ENCODE measurements around the gene C2orf92. TPM values are rescaled to one million over a fixed set of nuclear protein-coding genes. Genes with fewer than 3 reads are reported as not detected.

C2orf92 gene
- total RNA-seq, 2 donors from 2014 or later = 21.3 to 47.1 TPM

DNA sequence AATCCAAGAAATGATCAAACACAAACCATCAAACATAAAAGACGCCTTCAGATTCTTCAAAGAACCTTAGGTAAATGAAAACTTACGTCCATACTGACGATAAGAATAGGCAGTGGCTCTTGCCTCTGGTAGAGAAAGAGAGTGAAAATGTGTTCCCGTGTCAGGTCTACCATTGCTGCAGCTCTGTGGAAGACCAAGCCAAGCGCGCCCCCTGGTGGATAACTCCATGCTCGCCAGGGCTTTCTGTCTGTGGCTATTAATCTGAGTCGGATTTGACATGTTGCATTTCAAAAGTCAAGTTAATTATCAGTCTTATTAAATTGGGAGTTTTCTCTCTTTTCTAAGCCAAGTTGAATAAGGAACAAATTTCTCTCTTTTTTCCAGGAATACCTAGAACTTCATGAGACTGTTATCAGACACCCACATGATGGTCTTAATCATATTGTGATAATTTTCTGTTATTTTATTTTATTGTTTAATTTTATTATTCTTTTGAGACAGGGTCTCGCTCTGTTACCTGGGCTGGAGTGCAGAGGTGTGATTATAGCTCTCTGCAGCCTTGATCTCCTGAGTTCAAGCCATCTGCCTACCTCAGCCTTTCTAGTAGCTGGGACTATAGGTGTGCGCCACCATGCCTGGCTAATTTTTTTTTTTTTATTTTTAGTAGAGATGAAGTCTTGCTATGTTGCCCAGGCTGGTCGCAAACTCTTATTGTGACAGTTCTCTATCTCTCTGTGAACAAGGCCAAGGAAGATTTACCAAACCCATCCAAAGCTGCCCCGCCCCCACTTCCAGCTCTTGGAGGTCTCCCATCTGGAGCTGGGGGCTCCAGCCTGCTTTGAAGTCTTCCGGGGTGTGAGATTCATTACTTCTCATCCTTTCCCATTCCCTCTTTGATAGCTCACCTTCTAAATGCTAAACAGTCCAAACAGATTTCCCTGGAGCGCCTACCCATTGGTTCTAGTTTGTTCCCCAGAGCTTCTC, 28.0 kb downstream of the C2orf92 start:
- 23 to 24% methylated on average over 14 of the region's 14 CpGs for WGBS, 2 donors

DNA sequence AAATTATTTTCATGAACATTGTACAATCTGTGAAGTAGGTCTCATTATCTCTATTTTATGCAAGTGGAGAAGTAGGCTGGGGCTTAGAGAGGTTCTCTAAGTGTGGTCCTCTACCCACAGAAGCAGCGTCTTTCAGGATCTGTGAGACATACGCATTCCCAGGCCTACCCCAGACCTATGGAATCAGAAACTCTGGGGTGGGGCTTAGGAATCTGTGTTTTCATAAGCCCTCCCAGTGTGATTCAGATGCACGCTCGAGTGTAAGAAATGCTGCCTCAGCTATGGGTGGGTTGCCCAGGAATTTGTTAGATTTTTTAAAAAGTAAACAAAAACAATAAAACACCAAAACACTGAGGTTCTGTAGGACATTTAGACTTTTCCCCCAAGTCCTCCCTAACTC, 29.0 kb downstream of the C2orf92 start:
- Histone ChIP-seq H3K4me3 (no peak overlapping the region), H3K27me3 (no peaks in the 10 kb centered on the region), H3K9me3 (no peaks in the 10 kb centered on the region), H3K27ac (no peak overlapping the region), H3K4me1 (peaks cover 4% of the 10 kb centered on the region), H3K36me3 (replicated peaks in 1 of 2; ENCODE audit: insufficient read depth in 1 of 2, low read depth in 2 of 2) (no peaks in the 10 kb centered on the region)
- 72 to 84% methylated on average over 4 of the region's 4 CpGs for WGBS, 2 donors
- intact Hi-C loops (cut with DNase I) = loop anchor here (10.0 kb wide), 1 partner anchor 104 kb away; no protein-coding TSS in a partner anchor
- no peak for DNase-seq
- no peak for TF ChIP-seq POLR2A (IDR thresholded peaks at IDR 0.05)
- TF ChIP-seq, protein P1, sequence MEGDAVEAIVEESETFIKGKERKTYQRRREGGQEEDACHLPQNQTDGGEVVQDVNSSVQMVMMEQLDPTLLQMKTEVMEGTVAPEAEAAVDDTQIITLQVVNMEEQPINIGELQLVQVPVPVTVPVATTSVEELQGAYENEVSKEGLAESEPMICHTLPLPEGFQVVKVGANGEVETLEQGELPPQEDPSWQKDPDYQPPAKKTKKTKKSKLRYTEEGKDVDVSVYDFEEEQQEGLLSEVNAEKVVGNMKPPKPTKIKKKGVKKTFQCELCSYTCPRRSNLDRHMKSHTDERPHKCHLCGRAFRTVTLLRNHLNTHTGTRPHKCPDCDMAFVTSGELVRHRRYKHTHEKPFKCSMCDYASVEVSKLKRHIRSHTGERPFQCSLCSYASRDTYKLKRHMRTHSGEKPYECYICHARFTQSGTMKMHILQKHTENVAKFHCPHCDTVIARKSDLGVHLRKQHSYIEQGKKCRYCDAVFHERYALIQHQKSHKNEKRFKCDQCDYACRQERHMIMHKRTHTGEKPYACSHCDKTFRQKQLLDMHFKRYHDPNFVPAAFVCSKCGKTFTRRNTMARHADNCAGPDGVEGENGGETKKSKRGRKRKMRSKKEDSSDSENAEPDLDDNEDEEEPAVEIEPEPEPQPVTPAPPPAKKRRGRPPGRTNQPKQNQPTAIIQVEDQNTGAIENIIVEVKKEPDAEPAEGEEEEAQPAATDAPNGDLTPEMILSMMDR (IDR thresholded peaks at IDR 0.05) = no peak
- no peak for ATAC-seq

More for the DNA sequence above, 28.0 kb downstream of the C2orf92 start:
- Histone ChIP-seq H3K27ac (no peak overlapping the region), H3K9me3 (no peaks in the 10 kb centered on the region), H3K4me3 (no peak overlapping the region), H3K4me1 (peaks cover 4% of the 10 kb centered on the region), H3K27me3 (no peaks in the 10 kb centered on the region), H3K36me3 (replicated peaks in 1 of 2; ENCODE audit: insufficient read depth in 1 of 2, low read depth in 2 of 2) (no peaks in the 10 kb centered on the region)
- TF ChIP-seq, protein P1 (IDR thresholded peaks at IDR 0.05) = peak; percentile 64 to 98 (median 96)
- no peak for TF ChIP-seq POLR2A (IDR thresholded peaks at IDR 0.05)
- DNase-seq = peak; percentile 88 to 94 (median 92)
- peak; percentile 95 for ATAC-seq
- intact Hi-C loops (cut with DNase I) = loop anchor here (10.0 kb wide), 1 partner anchor 103 kb away; no protein-coding TSS in a partner anchor

DNA sequence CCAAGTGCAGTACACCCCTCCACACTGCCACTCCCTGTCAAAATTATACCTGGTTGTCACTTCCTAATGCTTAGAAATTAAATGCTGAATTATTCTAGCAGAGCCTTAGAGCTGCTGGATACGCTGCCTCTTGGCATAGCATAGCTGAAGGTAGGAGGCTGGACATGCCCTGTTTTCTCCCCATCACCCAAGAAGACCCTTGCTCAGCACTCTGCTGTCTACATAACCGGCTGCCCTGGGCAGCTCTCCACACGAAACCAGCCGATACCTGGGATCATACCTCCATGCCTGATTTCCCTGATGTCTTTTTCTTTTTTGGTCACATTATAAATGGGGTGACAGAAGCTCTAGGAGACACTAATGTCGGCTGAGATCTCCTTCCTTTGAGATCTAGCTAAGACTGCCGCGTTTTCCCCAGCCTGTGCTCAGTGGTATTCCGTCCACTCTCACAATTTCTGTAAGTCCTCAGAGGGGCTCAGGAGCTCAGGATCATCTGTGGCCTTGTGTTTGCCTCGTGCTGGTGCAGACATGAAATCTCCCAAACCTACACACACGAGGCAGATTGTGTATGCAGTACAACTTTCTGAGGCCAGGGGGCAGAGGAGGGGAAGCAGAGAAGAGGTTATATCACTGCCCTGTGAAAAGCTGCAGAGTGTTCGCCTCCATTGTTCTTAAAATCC, 30.4 kb downstream of the C2orf92 start:
- Histone ChIP-seq H3K27me3 (no peaks in the 10 kb centered on the region), H3K36me3 (replicated peaks in 1 of 2; ENCODE audit: insufficient read depth in 1 of 2, low read depth in 2 of 2) (no peaks in the 10 kb centered on the region), H3K27ac (no peak overlapping the region), H3K9me3 (no peaks in the 10 kb centered on the region), H3K4me1 (peaks cover 4% of the 10 kb centered on the region), H3K4me3 (no peak overlapping the region)
- DNase-seq (peak; percentile 50 to 68 (median 60)), ATAC-seq (peak; percentile 71)
- intact Hi-C loops (cut with DNase I) = loop anchor here (10.0 kb wide), 1 partner anchor 105 kb away; no protein-coding TSS in a partner anchor
- TF ChIP-seq, protein P1 (IDR thresholded peaks at IDR 0.05) = peak; percentile 17 to 69 (median 55)
- TF ChIP-seq POLR2A (IDR thresholded peaks at IDR 0.05) = no peak
- 39 to 41% methylated on average over 11 of the region's 11 CpGs for WGBS, 2 donors

DNA sequence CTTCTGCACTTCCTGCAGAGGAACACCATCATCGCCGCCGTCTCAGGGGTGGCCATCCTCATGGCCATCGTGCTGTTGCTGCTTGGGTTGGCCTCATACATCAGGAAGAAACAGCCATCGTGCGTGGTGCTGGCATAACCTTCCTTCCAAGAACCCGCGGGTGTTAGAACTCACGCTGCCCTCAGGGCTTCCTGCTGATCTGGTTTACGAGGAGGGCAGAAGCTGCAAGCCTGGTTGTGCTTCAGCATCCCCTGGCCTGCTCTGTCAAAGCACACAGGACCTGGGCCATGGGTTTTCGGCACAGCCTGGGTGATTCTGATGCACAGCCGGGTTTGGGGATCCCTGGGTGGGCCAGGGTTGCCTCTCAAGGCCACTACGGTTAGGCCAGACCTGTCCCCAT, 31.7 kb downstream of the C2orf92 start:
- Histone ChIP-seq H3K4me1 (peaks cover 4% of the 10 kb centered on the region), H3K27ac (no peak overlapping the region), H3K9me3 (no peaks in the 10 kb centered on the region), H3K4me3 (no peak overlapping the region), H3K27me3 (no peaks in the 10 kb centered on the region), H3K36me3 (replicated peaks in 1 of 2; ENCODE audit: insufficient read depth in 1 of 2, low read depth in 2 of 2) (no peaks in the 10 kb centered on the region)
- TF ChIP-seq POLR2A (IDR thresholded peaks at IDR 0.05) = no peak
- TF ChIP-seq, protein P1 (IDR thresholded peaks at IDR 0.05) = no peak
- intact Hi-C loops (cut with DNase I) = no loop called here
- no peak for ATAC-seq
- WGBS, 2 donors = 68 to 79% methylated on average over 8 to 13 of the region's 13 CpGs
- no peak for DNase-seq
